Glutamatergic neuron (in vitro differentiated cells): ENCODE data around the gene CD320. TPM values are rescaled to one million over a fixed set of nuclear protein-coding genes. Genes with fewer than 3 reads are reported as not detected.
A peak's percentile ranks its signal among the peaks of the same experiment; 100 is the strongest.

Experiments used
- DNase-seq: peaks from one replicate; pipeline ENCODE4 v3.0.0; 2022
- H3K27ac Mint-ChIP-seq: one replicate; pipeline ENCODE4 v1.8.0; 2020; ENCODE audit warnings: mild to moderate bottlenecking, mixed read lengths, inconsistent platforms; ENCODE audit not compliant: unreplicated experiment
- H3K27me3 Mint-ChIP-seq: one replicate; pipeline ENCODE4 v1.8.0; 2020; ENCODE audit warnings: mild to moderate bottlenecking, moderate library complexity, mixed read lengths, inconsistent platforms; ENCODE audit not compliant: unreplicated experiment
- H3K36me3 Mint-ChIP-seq: one replicate; pipeline ENCODE4 v1.8.0; 2020; ENCODE audit warnings: mild to moderate bottlenecking, mixed read lengths, inconsistent platforms; ENCODE audit not compliant: unreplicated experiment
- H3K4me1 Mint-ChIP-seq: one replicate; pipeline ENCODE4 v1.8.0; 2020; ENCODE audit warnings: mild to moderate bottlenecking, low read depth, mixed read lengths, inconsistent platforms; ENCODE audit not compliant: unreplicated experiment
- H3K4me3 Mint-ChIP-seq: one replicate; pipeline ENCODE4 v1.8.0; 2020; ENCODE audit warnings: mild to moderate bottlenecking, mixed read lengths, inconsistent platforms; ENCODE audit not compliant: unreplicated experiment
- H3K9me3 Mint-ChIP-seq: one replicate; pipeline ENCODE4 v1.8.0; 2020; ENCODE audit warnings: mild to moderate bottlenecking, moderate library complexity, mixed read lengths, inconsistent platforms; ENCODE audit not compliant: unreplicated experiment
- CTCF ChIP-seq: fragments of 200-600 bp; sonication (generic); IDR thresholded peaks from one replicate; pipeline ENCODE4 v1.5.0; 2021; ENCODE audit not compliant: partially characterized antibody, unreplicated experiment
- total RNA-seq: library from RNA; stranded (reverse); fragmentation: NEBNext Ultra II Directional; extraction: Animal tissue kit (Norgen Biotek cat#: 25700); gene quantifications from one replicate; pipeline ENCODE4 v1.2.1, GENCODE V29; 2021; ENCODE audit not compliant: unreplicated experiment

Gene CD320
- total RNA-seq, 1 donor from 2014 or later = 45.1 TPM

GRCh38 chr19:8335343-8336071 lies 27.3 kb upstream of the CD320 start:
- peaks cover 3% of the 10 kb centered on the region for H3K9me3 Mint-ChIP-seq
- peaks cover 4% of the 10 kb centered on the region for H3K4me1 Mint-ChIP-seq
- H3K27ac Mint-ChIP-seq = peak overlapping the region; percentile 33
- no peak for TF ChIP-seq CTCF
- peak overlapping the region; percentile 67 for H3K4me3 Mint-ChIP-seq
- H3K27me3 Mint-ChIP-seq = peaks cover 7% of the 10 kb centered on the region
- no peaks in the 10 kb centered on the region for H3K36me3 Mint-ChIP-seq
- DNase-seq = peak; percentile 34

GRCh38 chr19:8334458-8335342 lies 26.5 kb upstream of the CD320 start:
- H3K36me3 Mint-ChIP-seq = no peaks in the 10 kb centered on the region
- H3K4me1 Mint-ChIP-seq = peaks cover 2% of the 10 kb centered on the region
- TF ChIP-seq CTCF = no peak
- peak; percentile 86 for DNase-seq
- peaks cover 7% of the 10 kb centered on the region for H3K27me3 Mint-ChIP-seq
- peak overlapping the region; percentile 85 for H3K4me3 Mint-ChIP-seq
- H3K9me3 Mint-ChIP-seq = peaks cover 3% of the 10 kb centered on the region
- no peak overlapping the region for H3K27ac Mint-ChIP-seq

- Mint-ChIP-seq H3K4me1 (peaks cover 2% of the 10 kb centered on the region), H3K36me3 (no peaks in the 10 kb centered on the region), H3K4me3 (peak overlapping the region; percentile 85), H3K27me3 (peaks cover 7% of the 10 kb centered on the region), H3K27ac (no peak overlapping the region), H3K9me3 (peaks cover 3% of the 10 kb centered on the region)
- peak; percentile 52 for DNase-seq
- TF ChIP-seq CTCF = no peak
Observed at GRCh38 chr19:8333767-8334457, 25.8 kb upstream of the CD320 start.

GRCh38 chr19:8332976-8333766 lies 25.0 kb upstream of the CD320 start:
- peaks cover 10% of the 10 kb centered on the region for H3K27me3 Mint-ChIP-seq
- peaks cover 3% of the 10 kb centered on the region for H3K9me3 Mint-ChIP-seq
- DNase-seq = no peak
- no peaks in the 10 kb centered on the region for H3K36me3 Mint-ChIP-seq
- H3K27ac Mint-ChIP-seq = no peak overlapping the region
- TF ChIP-seq CTCF = no peak
- H3K4me3 Mint-ChIP-seq = peak overlapping the region; percentile 75
- H3K4me1 Mint-ChIP-seq = peaks cover 2% of the 10 kb centered on the region
